Measurements from ENCODE around the gene TMC6. TPM values are rescaled to one million over a fixed set of nuclear protein-coding genes. Genes with fewer than 3 reads are reported as not detected.

The TMC6 gene
- polyA plus RNA-seq, 1 of the 3 experiments (the other 2 are of a cell fraction), result 5.5 TPM

GRCh38 chr17:78092794-78093324 lies 35.7 kb downstream of the TMC6 start:
- no peaks in the 10 kb centered on the region for H3K9me2 ChIP-seq
- H3K9ac ChIP-seq, result no peak overlapping the region
- H2AFZ ChIP-seq (ENCODE audit: low read depth), result no peak overlapping the region
- peaks cover 0 to 3% of the 10 kb centered on the region in 2 experiments; a peak in 1 of 4 replicates for H3K4me1 ChIP-seq (ENCODE audit: control insufficient read depth in 1 of 2, insufficient read depth in 2 of 2, low read depth in 1 of 2, low read length in 1 of 2)
- CTCF ChIA-PET, result interaction anchor here (0.9 to 3.9 kb wide), 8 partner anchors 9 to 158 kb away, joined by 3 to 17 read pairs (median 6); no protein-coding TSS in a partner anchor
- no peaks in the 10 kb centered on the region for H3K9me3 ChIP-seq
- POLR2A ChIA-PET, result no interaction called here
- no peaks in the 10 kb centered on the region for H3K27me3 ChIP-seq (ENCODE audit: insufficient read depth)
- no peak overlapping the region; a peak in 1 of 4 replicates for H3K27ac ChIP-seq (ENCODE audit: low read depth in 2 of 2, low read length in 1 of 2)
- peaks cover 74 to 84% of the 10 kb centered on the region in 2 experiments for H3K36me3 ChIP-seq (replicated peaks in 1 of 2; ENCODE audit: control insufficient read depth in 1 of 2, insufficient read depth in 2 of 2, low read length in 1 of 2)
- no peaks in the 10 kb centered on the region for H3K79me2 ChIP-seq (ENCODE audit: insufficient read depth)
- no peak overlapping the region for H3K4me3 ChIP-seq (ENCODE audit: low read depth in 2 of 2, low read length in 1 of 2)
- TF ChIP-seq GATA2 (CRISPR knock-in tag; IDR thresholded peaks at IDR 0.05), result peak; percentile 55; the same call in 1 of the 2 replicates
- TF ChIP-seq MXI1 (IDR thresholded peaks at IDR 0.05; ENCODE audit: low read depth, low read length), result no peak
- no peak overlapping the region for H3K4me2 ChIP-seq
- H3F3A ChIP-seq (replicated peaks; ENCODE audit: insufficient read depth), result no peaks in the 10 kb centered on the region
- no peaks in the 10 kb centered on the region for H4K20me1 ChIP-seq (ENCODE audit: insufficient read depth)
- no peak for DNase-seq
- 83% methylated on average over 6 of the region's 6 CpGs for WGBS (ENCODE audit: low lambda C conversion rate)

- H4K20me1 ChIP-seq (ENCODE audit: insufficient read depth), result no peaks in the 10 kb centered on the region
- no peak overlapping the region for H3K27ac ChIP-seq (ENCODE audit: low read depth in 2 of 2, low read length in 1 of 2)
- DNase-seq, result no peak
- H3K36me3 ChIP-seq (replicated peaks in 1 of 2; ENCODE audit: control insufficient read depth in 1 of 2, insufficient read depth in 2 of 2, low read length in 1 of 2), result peaks cover 69 to 81% of the 10 kb centered on the region in 2 experiments
- no peak overlapping the region for H3K9ac ChIP-seq
- TF ChIP-seq MAX (IDR thresholded peaks at IDR 0.05; ENCODE audit: low read depth), result no peak
- TF ChIP-seq RAD21 (IDR thresholded peaks at IDR 0.05; ENCODE audit: low read length), result no peak
- TF ChIP-seq CHD2 (IDR thresholded peaks at IDR 0.05; ENCODE audit: low read length, partially characterized antibody), result no peak
- TF ChIP-seq SMC3 (IDR thresholded peaks at IDR 0.05; ENCODE audit: low read depth, low read length), result no peak
- no peak for TF ChIP-seq MXI1 (IDR thresholded peaks at IDR 0.05; ENCODE audit: low read depth, low read length)
- no peak for TF ChIP-seq PBX3 (IDR thresholded peaks at IDR 0.05)
- TF ChIP-seq REST (IDR thresholded peaks at IDR 0.05; ENCODE audit: low read depth, low read length), result no peak
- TF ChIP-seq RFX5 (IDR thresholded peaks at IDR 0.05; ENCODE audit: low read length), result no peak
- no peak for TF ChIP-seq IRF3 (IDR thresholded peaks at IDR 0.05; ENCODE audit: low read depth, low read length)
- no peak for TF ChIP-seq FOSL2 (IDR thresholded peaks at IDR 0.05; ENCODE audit: borderline replicate concordance, low read depth)
- no peak for TF ChIP-seq ELF1 (IDR thresholded peaks at IDR 0.05)
- TF ChIP-seq ZBTB33 (IDR thresholded peaks at IDR 0.05; ENCODE audit: borderline replicate concordance, low read depth), result no peak
- TF ChIP-seq RCOR1 (IDR thresholded peaks at IDR 0.05; ENCODE audit: low read length), result no peak
- H3K4me3 ChIP-seq (ENCODE audit: low read depth in 2 of 2, low read length in 1 of 2), result no peak overlapping the region
- no peaks in the 10 kb centered on the region for H3K9me2 ChIP-seq
- no peaks in the 10 kb centered on the region for H3K27me3 ChIP-seq (ENCODE audit: insufficient read depth)
- no peaks in the 10 kb centered on the region for H3K79me2 ChIP-seq (ENCODE audit: insufficient read depth)
- no peak overlapping the region for H3K4me2 ChIP-seq
- POLR2A ChIA-PET, result no interaction called here
- WGBS (ENCODE audit: low lambda C conversion rate), result 89% methylated on average over 7 of the region's 7 CpGs
- no peaks in the 10 kb centered on the region for H3F3A ChIP-seq (replicated peaks; ENCODE audit: insufficient read depth)
- H2AFZ ChIP-seq (ENCODE audit: low read depth), result no peak overlapping the region
- peaks cover 0 to 3% of the 10 kb centered on the region in 2 experiments; a peak in 1 of 4 replicates for H3K4me1 ChIP-seq (ENCODE audit: control insufficient read depth in 1 of 2, insufficient read depth in 2 of 2, low read depth in 1 of 2, low read length in 1 of 2)
- CTCF ChIA-PET, result interaction anchor here (1.1 to 3.5 kb wide), 7 partner anchors 19 to 595 kb away, joined by 3 to 10 read pairs (median 5); no protein-coding TSS in a partner anchor
- no peaks in the 10 kb centered on the region for H3K9me3 ChIP-seq
Measured at GRCh38 chr17:78089576-78090281, 38.8 kb downstream of the TMC6 start.

Measured in SK-N-SH (cell line).